ENCODE results near the gene SPSB2.
A peak's percentile ranks its signal among the peaks of the same experiment; 100 is the strongest.

The SPSB2 gene

DNA sequence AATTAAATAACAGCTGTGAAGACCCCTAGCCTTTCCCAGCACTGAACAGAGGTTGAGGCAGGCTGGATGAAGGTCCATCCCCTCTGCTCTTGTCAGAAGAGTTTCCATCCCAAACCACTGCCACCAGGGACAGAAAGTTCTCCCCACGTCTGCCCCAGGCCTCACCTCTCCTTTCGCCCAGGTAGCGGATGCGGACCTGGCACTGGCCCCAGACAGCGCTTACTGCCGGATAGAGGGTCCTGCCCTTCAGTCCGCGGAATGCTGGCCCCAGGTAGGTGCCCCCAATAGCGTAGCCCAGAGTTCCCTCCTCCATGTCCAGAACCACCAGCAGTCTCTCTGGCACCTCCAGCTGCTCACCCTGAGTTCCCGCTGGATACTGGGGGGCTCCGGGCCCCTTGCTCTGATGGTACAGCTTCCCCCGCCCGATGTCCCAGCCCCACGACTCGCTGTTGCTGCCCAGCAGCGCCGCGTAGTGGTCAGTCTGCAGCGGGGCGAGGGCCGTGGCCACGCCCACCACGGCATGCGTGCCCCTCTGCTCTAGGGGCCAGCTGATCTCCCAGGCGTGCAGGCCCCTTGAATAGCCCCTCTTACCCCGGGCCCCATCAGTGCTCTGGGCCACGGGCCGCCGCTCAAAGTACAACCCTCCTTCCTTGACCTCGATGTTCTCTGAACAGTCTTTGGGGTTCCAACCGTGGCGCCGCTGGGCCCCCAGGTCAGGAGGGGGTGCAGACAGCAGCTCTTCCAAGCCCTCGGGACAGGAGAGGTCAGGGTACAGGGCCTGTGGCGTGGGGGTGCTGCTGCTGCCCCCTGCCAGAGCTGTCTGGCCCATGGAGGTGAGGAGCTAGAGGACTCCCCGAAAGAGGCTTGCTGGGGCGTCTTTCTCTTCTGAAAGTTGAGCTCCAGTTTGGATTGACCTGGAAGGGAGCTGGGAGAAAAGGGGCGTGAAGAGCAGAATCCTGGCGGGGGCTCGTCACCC, 742 bp downstream of the SPSB2 start (continued):
- TF ChIP-seq ZBTB21 (tag by site-specific recombination; IDR thresholded peaks at IDR 0.05) = no peak
- TF ChIP-seq ZNF223 (tag by site-specific recombination; IDR thresholded peaks at IDR 0.05) = no peak
- TF ChIP-seq ZNF19 (tag by site-specific recombination; IDR thresholded peaks at IDR 0.05; ENCODE audit: low read depth) = no peak
- TF ChIP-seq KLF8 (tag by site-specific recombination; IDR thresholded peaks at IDR 0.05) = peak; percentile 95
- TF ChIP-seq ZNF221 (tag by site-specific recombination; IDR thresholded peaks at IDR 0.05; ENCODE audit: borderline replicate concordance) = no peak
- no peak for TF ChIP-seq ZNF514 (tag by site-specific recombination; IDR thresholded peaks at IDR 0.05)
- TF ChIP-seq ZNF239 (tag by site-specific recombination; IDR thresholded peaks at IDR 0.05) = no peak
- peak; percentile 39 for TF ChIP-seq ZFHX2 (tag by site-specific recombination; conservative IDR thresholded peaks at IDR 0.05)
- no peak for TF ChIP-seq MYNN (tag by site-specific recombination; IDR thresholded peaks at IDR 0.05; ENCODE audit: borderline replicate concordance)
- TF ChIP-seq ZNF785 (tag by site-specific recombination; IDR thresholded peaks at IDR 0.05) = no peak
- no peak for TF ChIP-seq ZNF623 (tag by site-specific recombination; IDR thresholded peaks at IDR 0.05)
- no peak for TF ChIP-seq SALL2 (tag by site-specific recombination; IDR thresholded peaks at IDR 0.05; ENCODE audit: borderline replicate concordance)
- TF ChIP-seq ZNF184 (tag by site-specific recombination; IDR thresholded peaks at IDR 0.05) = no peak
- no peak for TF ChIP-seq RBAK (tag by site-specific recombination; IDR thresholded peaks at IDR 0.05)
- TF ChIP-seq ZNF600 (tag by site-specific recombination; IDR thresholded peaks at IDR 0.05) = 0 out of 2 replicates have a peak, but pooled peaks have one; percentile 49
- TF ChIP-seq, protein P1, sequence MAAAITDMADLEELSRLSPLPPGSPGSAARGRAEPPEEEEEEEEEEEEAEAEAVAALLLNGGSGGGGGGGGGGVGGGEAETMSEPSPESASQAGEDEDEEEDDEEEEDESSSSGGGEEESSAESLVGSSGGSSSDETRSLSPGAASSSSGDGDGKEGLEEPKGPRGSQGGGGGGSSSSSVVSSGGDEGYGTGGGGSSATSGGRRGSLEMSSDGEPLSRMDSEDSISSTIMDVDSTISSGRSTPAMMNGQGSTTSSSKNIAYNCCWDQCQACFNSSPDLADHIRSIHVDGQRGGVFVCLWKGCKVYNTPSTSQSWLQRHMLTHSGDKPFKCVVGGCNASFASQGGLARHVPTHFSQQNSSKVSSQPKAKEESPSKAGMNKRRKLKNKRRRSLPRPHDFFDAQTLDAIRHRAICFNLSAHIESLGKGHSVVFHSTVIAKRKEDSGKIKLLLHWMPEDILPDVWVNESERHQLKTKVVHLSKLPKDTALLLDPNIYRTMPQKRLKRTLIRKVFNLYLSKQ (tag by site-specific recombination; IDR thresholded peaks at IDR 0.05; ENCODE audit: borderline replicate concordance) = no peak
- TF ChIP-seq, protein P2, sequence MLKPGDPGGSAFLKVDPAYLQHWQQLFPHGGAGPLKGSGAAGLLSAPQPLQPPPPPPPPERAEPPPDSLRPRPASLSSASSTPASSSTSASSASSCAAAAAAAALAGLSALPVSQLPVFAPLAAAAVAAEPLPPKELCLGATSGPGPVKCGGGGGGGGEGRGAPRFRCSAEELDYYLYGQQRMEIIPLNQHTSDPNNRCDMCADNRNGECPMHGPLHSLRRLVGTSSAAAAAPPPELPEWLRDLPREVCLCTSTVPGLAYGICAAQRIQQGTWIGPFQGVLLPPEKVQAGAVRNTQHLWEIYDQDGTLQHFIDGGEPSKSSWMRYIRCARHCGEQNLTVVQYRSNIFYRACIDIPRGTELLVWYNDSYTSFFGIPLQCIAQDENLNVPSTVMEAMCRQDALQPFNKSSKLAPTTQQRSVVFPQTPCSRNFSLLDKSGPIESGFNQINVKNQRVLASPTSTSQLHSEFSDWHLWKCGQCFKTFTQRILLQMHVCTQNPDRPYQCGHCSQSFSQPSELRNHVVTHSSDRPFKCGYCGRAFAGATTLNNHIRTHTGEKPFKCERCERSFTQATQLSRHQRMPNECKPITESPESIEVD (tag by site-specific recombination; IDR thresholded peaks at IDR 0.05) = no peak
- TF ChIP-seq ZNF629 (tag by site-specific recombination; IDR thresholded peaks at IDR 0.05) = peak; percentile 43
- TF ChIP-seq PATZ1 (tag by site-specific recombination; IDR thresholded peaks at IDR 0.05) = peak; percentile 99
- TF ChIP-seq ZNF175 (tag by site-specific recombination; IDR thresholded peaks at IDR 0.05) = no peak
- no peak for TF ChIP-seq ZNF133 (tag by site-specific recombination; IDR thresholded peaks at IDR 0.05)
- peak; percentile 56; the same call in 1 of the 2 replicates for TF ChIP-seq ZNF391 (tag by site-specific recombination; IDR thresholded peaks at IDR 0.05; ENCODE audit: borderline replicate concordance, low read depth)
- no peak for TF ChIP-seq ZSCAN16 (tag by site-specific recombination; IDR thresholded peaks at IDR 0.05)
- 0 out of 2 replicates have a peak, but pooled peaks have one; percentile 39 for TF ChIP-seq ZNF777 (tag by site-specific recombination; IDR thresholded peaks at IDR 0.05; ENCODE audit: borderline replicate concordance)
- no peak for TF ChIP-seq ZBTB20 (tag by site-specific recombination; IDR thresholded peaks at IDR 0.05)
- no peak for TF ChIP-seq ZNF132 (tag by site-specific recombination; IDR thresholded peaks at IDR 0.05; ENCODE audit: borderline replicate concordance)
- TF ChIP-seq, protein P3, sequence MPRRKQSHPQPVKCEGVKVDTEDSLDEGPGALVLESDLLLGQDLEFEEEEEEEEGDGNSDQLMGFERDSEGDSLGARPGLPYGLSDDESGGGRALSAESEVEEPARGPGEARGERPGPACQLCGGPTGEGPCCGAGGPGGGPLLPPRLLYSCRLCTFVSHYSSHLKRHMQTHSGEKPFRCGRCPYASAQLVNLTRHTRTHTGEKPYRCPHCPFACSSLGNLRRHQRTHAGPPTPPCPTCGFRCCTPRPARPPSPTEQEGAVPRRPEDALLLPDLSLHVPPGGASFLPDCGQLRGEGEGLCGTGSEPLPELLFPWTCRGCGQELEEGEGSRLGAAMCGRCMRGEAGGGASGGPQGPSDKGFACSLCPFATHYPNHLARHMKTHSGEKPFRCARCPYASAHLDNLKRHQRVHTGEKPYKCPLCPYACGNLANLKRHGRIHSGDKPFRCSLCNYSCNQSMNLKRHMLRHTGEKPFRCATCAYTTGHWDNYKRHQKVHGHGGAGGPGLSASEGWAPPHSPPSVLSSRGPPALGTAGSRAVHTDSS (tag by site-specific recombination; IDR thresholded peaks at IDR 0.05) = no peak
- TF ChIP-seq, protein P4, sequence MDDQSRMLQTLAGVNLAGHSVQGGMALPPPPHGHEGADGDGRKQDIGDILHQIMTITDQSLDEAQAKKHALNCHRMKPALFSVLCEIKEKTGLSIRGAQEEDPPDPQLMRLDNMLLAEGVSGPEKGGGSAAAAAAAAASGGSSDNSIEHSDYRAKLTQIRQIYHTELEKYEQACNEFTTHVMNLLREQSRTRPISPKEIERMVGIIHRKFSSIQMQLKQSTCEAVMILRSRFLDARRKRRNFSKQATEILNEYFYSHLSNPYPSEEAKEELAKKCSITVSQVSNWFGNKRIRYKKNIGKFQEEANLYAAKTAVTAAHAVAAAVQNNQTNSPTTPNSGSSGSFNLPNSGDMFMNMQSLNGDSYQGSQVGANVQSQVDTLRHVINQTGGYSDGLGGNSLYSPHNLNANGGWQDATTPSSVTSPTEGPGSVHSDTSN (CRISPR knock-in tag; IDR thresholded peaks at IDR 0.05) = 0 out of 2 replicates have a peak, but pooled peaks have one; percentile 58
- TF ChIP-seq TCF7L2 (IDR thresholded peaks at IDR 0.05; ENCODE audit: borderline replicate concordance, low read depth, low read length) = no peak
- no peak for TF ChIP-seq HOXA7 (CRISPR knock-in tag; IDR thresholded peaks at IDR 0.05; ENCODE audit: borderline replicate concordance)
- TF ChIP-seq ZNF37A (tag by site-specific recombination; IDR thresholded peaks at IDR 0.05) = no peak
- TF ChIP-seq PRDM1 (tag by site-specific recombination; IDR thresholded peaks at IDR 0.05) = peak; percentile 92
- no peak for TF ChIP-seq ZNF664 (tag by site-specific recombination; IDR thresholded peaks at IDR 0.05)
